ENCODE results near the gene DIPK1A. TPM values are rescaled to one million over a fixed set of nuclear protein-coding genes. Genes with fewer than 3 reads are reported as not detected.

The DIPK1A gene
- total RNA-seq, 1 experiment from 2014 or later, result 12.4 TPM

DNA sequence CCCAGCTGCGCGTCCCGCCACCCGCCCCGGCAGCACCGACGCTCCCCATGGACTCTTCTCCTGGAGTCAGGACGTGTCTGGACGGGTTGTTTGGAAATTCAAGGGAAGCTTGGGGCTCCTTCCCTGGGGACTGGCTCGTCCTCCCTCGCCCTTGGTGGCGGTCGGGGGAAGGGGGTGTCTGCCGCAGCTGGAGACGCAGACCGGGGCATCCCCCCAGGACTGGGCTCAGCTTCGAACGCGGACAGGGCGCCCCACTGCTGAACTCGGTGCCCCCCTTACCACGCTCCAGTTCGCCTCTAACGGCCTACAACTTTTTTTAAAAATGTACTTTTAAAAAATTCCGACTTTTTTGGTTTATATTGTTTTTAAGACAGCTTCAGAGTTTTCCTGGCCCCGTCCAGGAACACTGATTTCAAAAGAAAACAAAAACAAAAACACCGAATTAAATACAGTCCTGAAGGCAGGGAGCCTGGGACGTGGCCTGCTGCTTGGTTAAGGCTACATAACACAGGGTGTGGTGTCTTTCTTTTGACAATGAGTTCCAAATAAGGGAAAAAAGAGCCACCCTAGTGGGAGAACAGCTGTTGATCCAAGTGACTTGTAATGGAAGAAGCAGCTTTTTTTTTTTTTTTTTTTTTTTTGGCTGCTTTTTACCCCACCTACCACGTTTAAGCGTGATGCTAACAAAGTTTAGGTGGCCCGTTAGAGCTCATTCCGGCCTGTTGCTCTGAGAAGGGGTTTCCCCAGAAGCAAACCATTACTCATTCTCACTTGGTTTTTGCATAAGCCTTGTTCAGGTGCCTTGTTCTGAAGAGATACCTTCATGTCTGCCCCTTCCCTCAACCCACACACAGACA is 862 bp upstream of the DIPK1A start:
- in situ Hi-C loops (cut with HindIII; ENCODE audit: low pct_unique_long_range_greater_than_20kb, low sequenced_read_pairs), result no loop called here

DNA sequence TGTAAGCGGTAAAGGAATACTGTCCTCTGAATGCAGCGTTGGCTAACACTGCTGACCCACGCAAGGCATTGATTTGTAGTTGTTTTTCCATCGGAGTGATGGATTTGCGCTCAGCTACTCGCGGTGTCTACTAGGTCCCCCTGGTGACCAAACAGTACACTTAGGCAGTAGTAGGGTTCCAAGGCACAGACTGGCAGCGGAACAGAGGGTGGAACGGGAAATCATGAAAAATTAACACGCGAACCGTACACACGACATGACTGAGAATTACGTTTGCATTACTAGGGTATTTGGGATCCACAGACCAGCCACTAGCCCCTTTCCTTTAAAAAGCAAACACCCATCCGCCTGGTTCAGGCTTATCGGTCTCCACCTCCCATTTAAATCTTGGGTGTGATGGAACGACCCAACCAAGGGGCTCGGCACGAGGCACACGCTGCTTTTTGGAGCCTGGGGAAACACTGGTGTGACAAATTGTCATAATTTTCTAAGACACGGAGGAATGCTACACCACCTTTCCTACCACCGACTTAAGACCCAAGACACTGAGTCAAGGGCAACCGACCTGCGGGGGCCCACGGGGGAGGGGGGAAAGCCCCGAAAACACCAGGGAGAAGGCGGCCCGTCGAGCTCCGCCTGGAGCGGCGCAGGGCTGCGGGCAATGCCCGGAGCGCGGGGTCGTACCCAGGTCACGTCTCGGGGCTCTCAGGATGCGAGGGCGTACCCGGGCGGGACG is 699 bp downstream of the DIPK1A start:
- in situ Hi-C loops (cut with HindIII; ENCODE audit: low pct_unique_long_range_greater_than_20kb, low sequenced_read_pairs), result no loop called here
- peak; percentile 85 for DNase-seq (ENCODE audit: low read depth, low spot score)

More for the DNA sequence above, 862 bp upstream of the DIPK1A start:
- peak; percentile 32 for DNase-seq (ENCODE audit: low read depth, low spot score)

DNA sequence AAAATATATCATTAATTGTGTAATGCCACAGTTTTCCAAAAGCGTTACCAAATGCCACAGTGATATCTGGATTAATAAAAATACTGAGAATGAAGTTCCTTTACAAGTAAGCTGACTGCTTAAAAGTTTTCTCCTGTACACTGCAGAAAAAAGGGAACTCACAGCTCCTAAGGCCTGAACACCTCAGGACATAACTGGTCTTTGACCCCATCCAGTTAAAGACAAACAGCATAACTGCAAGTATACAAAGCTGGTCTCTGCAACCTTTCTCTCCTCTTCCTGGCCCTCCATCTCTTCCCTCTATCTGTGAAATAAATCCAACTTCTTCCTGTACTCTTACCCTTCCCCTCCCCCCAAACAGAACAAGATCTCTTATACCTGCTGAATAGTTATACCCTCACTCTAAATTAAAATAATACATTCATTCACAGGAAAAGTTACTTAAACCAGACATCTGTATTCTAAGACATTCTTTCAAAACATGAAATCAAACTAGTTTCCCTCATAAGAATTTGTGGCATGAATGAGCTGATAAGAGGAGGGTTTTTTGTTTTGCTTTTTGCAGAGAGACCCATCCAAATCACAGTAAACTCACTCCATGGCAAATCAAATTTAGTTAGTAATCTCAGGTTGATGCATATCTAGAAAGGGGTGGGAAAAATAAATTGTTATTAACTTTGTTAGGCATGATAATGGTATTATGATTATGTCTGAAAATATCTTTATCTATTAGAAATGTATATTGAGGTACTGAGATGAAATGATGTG is 2.9 kb downstream of the DIPK1A start:
- in situ Hi-C loops (cut with HindIII; ENCODE audit: low pct_unique_long_range_greater_than_20kb, low sequenced_read_pairs), result no loop called here

DNA sequence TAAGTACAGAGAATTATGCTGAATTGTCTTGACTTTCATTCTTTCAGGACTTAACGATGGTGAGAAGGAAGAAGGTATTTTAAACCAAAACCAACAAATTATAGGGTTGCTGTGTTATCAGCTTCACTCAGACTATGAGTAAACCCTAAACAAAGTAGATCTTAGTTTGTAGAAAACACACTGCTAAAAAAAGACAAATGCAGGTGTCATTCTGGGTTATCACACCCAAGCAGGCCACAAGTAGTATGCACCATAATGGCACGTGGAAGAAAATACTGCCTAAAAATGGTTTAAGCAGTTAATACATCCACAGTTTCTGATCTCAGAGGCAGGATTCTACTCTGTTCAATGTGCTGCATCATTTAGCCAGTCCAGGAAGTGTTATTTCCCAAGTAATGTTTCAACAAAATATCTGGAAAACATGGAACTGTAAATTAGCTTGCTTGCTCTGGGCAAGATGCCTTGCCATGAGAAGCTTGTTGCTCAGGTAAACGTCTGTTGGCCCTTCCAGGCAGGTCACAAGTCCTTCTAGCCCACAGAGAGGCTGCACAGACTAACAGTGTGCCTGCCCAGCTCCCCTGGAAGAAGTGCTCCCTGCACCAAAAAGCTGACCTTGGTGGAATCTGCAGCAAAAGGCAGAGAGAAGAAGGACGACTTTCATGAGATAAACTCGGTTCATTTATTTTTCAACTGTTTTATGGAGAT is 4.1 kb downstream of the DIPK1A start:
- in situ Hi-C loops (cut with HindIII; ENCODE audit: low pct_unique_long_range_greater_than_20kb, low sequenced_read_pairs), result no loop called here

More for the DNA sequence above, 2.9 kb downstream of the DIPK1A start:
- DNase-seq (ENCODE audit: low read depth, low spot score), result no peak

DNA sequence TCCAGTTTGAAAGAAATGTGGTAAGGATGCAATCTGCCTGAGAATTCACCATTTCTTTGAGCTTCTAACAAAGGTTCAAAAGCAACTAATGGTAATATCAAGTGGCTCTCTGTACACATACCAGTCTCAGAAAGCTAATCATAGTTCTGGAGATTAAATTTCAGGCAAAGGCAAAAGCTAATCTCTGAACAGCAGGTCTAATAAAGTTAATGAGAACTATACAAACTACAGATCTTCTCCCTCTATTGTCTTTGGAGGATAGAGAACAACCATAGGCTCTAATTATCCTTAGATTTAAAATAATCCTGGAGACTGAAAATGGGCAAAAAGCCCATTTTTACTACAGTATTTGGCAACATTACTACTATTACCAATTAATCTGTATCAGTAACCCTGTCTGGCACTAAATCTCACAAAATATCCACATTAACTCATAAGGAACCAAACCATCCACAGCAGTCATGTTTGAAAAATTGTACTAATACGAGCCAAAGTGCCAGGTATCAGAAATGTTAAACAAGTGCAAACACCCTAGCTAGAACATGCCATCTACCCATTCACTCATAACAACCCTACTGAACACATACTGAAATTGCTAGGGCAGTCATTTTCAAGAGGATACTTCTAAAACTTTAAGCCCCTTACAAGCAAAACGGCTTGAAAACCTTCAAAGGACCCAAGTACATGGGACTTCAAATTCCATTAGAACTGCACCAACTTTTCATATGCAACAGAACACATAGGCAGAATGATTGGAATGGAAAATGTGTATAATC is 4.8 kb downstream of the DIPK1A start:
- in situ Hi-C loops (cut with HindIII; ENCODE audit: low pct_unique_long_range_greater_than_20kb, low sequenced_read_pairs), result no loop called here
- no peak for DNase-seq (ENCODE audit: low read depth, low spot score)

More for the DNA sequence above, 4.1 kb downstream of the DIPK1A start:
- DNase-seq (ENCODE audit: low read depth, low spot score), result no peak

DNA sequence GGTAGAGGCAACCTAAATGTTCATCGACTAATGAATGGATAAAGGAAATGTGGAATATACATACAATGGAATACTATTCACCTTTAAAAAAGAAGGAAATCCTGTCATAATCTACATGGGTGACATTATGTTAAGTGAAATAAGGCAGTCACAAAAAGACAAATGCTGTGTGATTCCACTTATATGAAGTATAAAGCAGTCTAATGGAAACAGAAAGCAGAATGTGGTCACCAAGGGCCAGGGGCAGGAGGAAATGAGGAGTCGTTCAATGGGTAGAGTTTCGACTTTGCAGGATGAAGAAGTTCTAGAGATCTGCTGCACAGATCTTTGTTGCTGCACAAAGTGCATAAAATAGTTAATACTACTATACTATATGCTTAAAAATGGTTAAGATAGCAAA is 7.8 kb downstream of the DIPK1A start:
- in situ Hi-C loops (cut with HindIII; ENCODE audit: low pct_unique_long_range_greater_than_20kb, low sequenced_read_pairs), result no loop called here

DNA sequence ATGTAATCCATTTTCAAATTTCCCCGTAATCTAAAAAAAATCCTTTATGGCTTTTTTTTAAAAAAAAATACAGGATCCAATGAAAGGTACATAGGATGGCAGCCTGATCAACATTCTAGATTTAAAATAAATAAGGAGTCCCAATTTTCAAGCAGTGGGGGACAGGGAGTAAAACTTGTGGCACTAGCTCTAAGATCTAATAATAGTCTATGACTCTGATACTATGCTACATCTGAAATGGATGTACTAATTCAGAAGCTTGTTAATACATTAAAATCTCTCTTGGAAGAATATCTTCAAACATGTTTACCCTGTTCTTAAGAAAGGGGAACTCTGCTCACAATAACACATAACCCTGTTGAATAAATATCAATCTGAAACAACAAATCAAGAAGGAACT is 8.5 kb downstream of the DIPK1A start:
- in situ Hi-C loops (cut with HindIII; ENCODE audit: low pct_unique_long_range_greater_than_20kb, low sequenced_read_pairs), result no loop called here
- DNase-seq (ENCODE audit: low read depth, low spot score), result no peak

More for the DNA sequence above, 7.8 kb downstream of the DIPK1A start:
- no peak for DNase-seq (ENCODE audit: low read depth, low spot score)

DNA sequence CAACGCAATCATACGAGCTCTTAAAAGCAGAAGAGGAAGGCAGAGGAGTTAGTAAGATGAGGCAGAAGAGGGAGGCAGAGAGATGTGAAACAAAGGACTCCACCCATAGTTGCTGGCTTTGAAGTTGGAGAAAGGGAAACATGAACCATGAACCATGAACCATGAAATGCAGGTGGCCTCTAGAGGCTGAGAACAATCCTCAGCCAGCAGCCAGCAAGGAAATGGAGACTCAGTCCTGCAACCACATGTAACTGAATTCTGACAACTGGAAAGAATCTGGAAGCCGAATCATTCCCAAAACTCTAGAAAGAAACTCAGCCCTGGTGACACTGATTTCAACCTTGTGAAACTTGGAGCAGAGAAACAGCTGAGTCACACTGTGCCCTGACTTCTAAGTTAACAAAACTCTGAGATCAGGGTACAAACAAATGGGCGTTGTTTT is 10.1 kb downstream of the DIPK1A start:
- in situ Hi-C loops (cut with HindIII; ENCODE audit: low pct_unique_long_range_greater_than_20kb, low sequenced_read_pairs), result no loop called here
- DNase-seq (ENCODE audit: low read depth, low spot score), result peak; percentile 28

DNA sequence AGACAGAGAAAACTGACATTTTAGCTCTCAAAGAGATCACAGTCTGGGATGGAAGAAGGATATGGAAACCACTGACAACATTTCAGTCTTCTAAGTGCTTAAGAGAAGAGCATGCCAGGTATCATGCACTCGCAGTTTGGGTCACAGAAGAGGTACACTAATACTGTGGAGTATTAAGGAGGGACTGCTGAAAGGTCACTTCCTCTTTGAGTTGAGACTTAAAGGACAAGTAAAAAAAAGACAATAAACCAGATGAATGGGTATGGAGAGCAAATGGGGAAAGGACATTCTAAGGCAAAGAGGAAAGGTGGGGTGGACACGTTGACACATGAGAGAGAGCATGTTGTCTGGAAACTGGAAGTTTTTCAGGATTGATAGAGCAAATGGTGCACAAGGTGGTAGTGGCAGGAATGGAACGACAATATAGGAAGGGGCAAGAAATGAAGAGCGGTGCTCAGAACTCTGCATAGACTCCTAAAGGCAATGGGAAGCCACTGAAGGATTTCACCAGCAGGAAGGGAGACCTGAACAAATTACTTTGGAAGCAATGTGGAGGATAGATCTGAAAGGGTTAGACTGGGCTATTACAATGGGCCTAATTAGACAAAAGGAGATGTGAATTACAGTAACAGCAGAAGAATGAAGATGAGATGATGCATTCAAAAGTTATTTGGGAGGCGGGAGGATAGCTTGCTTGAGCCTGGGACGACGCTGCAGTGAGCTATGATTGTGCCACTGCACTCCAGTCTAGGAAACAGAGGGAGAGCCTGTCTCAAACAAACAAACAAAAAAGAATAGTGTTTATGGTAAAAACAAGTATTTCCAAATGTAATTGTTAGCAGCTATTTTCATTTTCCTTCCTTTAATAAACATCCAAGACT is 11.1 kb downstream of the DIPK1A start:
- in situ Hi-C loops (cut with HindIII; ENCODE audit: low pct_unique_long_range_greater_than_20kb, low sequenced_read_pairs), result no loop called here
- DNase-seq (ENCODE audit: low read depth, low spot score), result no peak

DNA sequence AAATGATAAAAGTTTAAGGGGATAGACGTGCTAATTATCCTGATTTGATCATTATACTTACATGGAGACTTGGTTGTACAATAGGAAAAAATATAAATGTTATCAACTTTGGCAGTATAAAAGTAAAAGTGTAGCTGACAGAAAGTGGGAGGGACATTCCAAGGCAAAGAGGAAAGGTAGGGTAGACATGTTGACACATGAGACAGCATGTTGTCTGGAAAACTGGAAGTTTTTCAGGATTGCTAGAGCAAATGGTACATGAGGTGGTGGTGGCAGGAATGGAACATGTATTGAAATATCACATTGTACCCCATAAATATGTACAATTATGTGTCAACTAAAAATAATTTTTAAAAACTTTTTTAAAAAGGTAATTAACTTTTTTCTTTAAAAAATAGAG is 13.2 kb downstream of the DIPK1A start:
- in situ Hi-C loops (cut with HindIII; ENCODE audit: low pct_unique_long_range_greater_than_20kb, low sequenced_read_pairs), result no loop called here
- DNase-seq (ENCODE audit: low read depth, low spot score), result no peak

DNA sequence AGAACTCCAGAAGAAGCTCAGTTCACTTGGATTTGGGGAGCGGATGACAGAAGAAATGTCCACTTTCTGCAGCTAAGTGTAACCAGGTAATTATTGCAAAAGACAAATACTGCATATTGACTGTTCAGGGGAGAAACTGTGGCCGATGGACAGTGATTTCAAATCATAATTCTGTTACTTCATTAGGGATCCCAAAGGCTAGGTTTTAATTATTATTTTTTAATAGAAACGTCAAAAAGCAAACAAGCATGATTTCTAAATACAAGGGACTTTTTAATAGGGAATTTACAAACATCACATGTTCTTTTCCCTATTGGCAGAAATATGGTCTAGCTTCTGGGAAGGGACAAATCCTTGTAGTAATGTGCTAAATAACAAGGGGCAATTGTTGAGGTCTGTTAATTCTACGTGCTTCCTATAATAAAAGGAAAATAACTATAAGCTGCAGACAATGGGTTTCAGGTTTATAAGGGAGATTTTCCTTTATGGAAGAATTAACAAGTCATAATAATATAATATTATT is 15.5 kb downstream of the DIPK1A start:
- in situ Hi-C loops (cut with HindIII; ENCODE audit: low pct_unique_long_range_greater_than_20kb, low sequenced_read_pairs), result no loop called here
- DNase-seq (ENCODE audit: low read depth, low spot score), result no peak

DNA sequence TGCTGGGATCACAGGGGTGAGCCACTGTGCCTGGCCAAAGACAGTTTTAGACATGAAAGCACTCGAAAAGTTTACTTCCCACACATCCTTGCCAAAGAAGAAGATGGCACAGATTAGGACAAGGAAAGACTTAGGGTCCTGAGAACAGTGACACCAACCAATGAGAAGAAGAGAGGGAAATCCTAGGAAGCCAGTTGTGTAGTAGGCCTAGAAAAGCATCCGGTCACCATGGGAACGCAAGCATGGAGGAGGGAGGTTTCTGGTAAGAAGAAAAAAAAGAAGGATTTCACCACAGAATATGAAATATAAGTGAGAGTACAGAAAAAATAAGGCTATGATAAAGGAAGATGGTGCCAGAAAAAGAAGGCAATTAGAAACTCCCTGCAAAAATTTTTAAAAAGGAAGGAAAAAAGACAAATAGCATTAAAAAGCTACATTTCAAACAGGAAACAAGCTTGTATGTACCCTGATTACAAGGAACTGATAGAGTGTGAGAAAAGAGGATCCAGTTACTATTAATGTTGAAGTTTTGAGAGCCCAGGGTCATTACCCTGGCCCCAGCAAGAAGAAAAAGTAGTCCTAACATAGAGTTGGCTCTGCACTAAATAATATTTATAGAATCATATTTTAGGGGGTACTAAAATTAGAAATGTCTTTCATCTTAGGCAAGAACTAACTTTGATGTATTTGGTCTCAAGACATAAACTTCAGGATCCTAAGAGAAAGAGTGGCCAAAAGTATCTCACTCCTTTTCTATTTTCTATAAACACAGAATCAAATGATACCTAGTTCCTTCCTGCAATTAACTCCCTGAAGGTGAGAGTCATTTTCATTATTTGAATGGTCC is 16.1 kb downstream of the DIPK1A start:
- no peak for DNase-seq (ENCODE audit: low read depth, low spot score)
- in situ Hi-C loops (cut with HindIII; ENCODE audit: low pct_unique_long_range_greater_than_20kb, low sequenced_read_pairs), result no loop called here

DNA sequence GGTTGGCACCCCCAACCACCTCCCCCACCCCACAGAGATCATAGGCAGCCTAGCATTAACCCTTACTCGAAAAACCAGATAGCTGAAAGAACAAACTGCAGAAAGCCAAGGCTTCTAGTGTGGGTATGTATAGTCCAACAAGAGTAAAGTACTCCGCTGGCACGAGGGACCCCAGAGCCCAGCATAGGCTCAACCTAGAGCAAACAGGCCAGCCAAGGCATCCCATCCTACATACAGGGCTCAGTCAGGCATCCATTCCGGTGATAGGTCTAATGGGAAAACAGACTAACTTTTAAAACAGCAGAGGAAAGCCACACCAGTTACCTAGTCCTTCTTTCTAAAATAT is 17.8 kb downstream of the DIPK1A start:
- in situ Hi-C loops (cut with HindIII; ENCODE audit: low pct_unique_long_range_greater_than_20kb, low sequenced_read_pairs), result no loop called here

DNA sequence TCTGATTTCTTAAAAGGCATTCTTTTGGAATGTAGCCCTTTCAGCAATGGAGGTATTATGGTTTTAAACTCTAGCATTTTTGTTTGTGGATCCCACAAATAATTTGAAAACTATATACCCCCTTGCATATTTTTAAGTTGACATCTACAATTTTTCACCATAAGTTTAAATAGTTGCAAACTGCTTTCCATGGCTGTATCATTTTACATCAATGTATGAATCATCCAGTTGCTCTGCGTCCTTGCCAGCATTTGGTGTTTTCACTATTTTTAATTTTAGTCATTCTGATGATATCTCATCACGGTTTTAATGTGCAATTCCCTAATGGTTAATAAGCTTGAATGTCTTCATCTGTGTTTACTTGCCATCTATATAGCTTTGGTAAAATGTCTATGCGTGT is 20.7 kb downstream of the DIPK1A start:
- in situ Hi-C loops (cut with HindIII; ENCODE audit: low pct_unique_long_range_greater_than_20kb, low sequenced_read_pairs), result no loop called here
- DNase-seq (ENCODE audit: low read depth, low spot score), result no peak

More for the DNA sequence above, 17.8 kb downstream of the DIPK1A start:
- no peak for DNase-seq (ENCODE audit: low read depth, low spot score)

DNA sequence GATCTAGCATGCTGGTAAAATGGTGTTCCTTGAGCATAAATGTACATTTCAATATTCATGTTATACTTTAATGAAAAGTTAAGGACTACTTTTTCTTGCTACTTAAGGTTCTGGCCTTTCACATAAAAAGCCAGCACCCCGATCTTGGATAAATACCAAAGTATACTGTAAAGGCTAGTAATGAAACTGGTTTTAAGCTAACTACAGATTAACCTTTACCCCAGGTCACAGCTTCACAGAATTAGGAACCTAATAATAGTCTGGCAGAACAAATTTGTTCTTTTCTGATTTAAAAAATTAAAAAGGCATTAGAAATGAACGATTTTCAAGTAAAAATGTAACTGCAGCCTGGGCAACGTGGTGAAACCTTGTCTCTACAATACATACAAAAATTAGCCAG is 23.5 kb downstream of the DIPK1A start:
- in situ Hi-C loops (cut with HindIII; ENCODE audit: low pct_unique_long_range_greater_than_20kb, low sequenced_read_pairs), result no loop called here
- DNase-seq (ENCODE audit: low read depth, low spot score), result no peak
